H9 (cell line): ENCODE data around the gene VWA5A. TPM values are rescaled to one million over a fixed set of nuclear protein-coding genes. Genes with fewer than 3 reads are reported as not detected.

Experiments used
- DNase-seq: peaks from one replicate; pipeline ENCODE4 v3.0.0-alpha.2; 2017
- H2AFZ ChIP-seq: one replicate; pipeline ENCODE4 v1.6.1; 2013; ENCODE audit warnings: mild to moderate bottlenecking, low read length, control low read depth, moderate library complexity
- H2AK5ac ChIP-seq: 2 replicates; pipeline ENCODE4 v1.6.1; 2013; ENCODE audit warnings: low read length, control low read depth, mixed read lengths; ENCODE audit not compliant: insufficient read length
- H2BK120ac ChIP-seq: one replicate; pipeline ENCODE4 v1.6.1; 2013; ENCODE audit warnings: low read depth, mild to moderate bottlenecking, low read length, control low read depth, inconsistent platforms; ENCODE audit not compliant: poor library complexity, severe bottlenecking
- H2BK12ac ChIP-seq: 2 replicates; pipeline ENCODE4 v1.6.1; 2013; ENCODE audit warnings: low read length, control low read depth, mixed read lengths, low read depth; ENCODE audit not compliant: insufficient read length
- H2BK15ac ChIP-seq: 2 replicates; pipeline ENCODE4 v1.6.1; 2013; ENCODE audit warnings: low read depth, low read length, control low read depth
- H2BK20ac ChIP-seq: one replicate; pipeline ENCODE4 v1.6.1; 2013; ENCODE audit warnings: low read depth, mild to moderate bottlenecking, low read length, control low read depth, inconsistent platforms; ENCODE audit not compliant: poor library complexity, severe bottlenecking
- H2BK5ac ChIP-seq: 2 replicates; pipeline ENCODE4 v1.6.1; 2013; ENCODE audit warnings: low read length, control low read depth, mixed read lengths; ENCODE audit not compliant: insufficient read length
- H3K14ac ChIP-seq: 2 replicates; pipeline ENCODE4 v1.6.1; 2013; ENCODE audit warnings: low read length, control low read depth; ENCODE audit not compliant: insufficient read depth
- H3K18ac ChIP-seq: 2 replicates; pipeline ENCODE4 v1.6.1; 2013; ENCODE audit warnings: low read depth, mild to moderate bottlenecking, mixed read lengths, low read length, control low read depth; ENCODE audit not compliant: insufficient read length
- H3K23ac ChIP-seq: 2 replicates; pipeline ENCODE4 v1.6.1; 2013; ENCODE audit warnings: low read length, control low read depth, mixed read lengths, low read depth; ENCODE audit not compliant: insufficient read length
- H3K23me2 ChIP-seq: 2 replicates; pipeline ENCODE4 v1.6.1; 2013; ENCODE audit warnings: low read depth, mild to moderate bottlenecking, mixed read lengths, low read length, control low read depth; ENCODE audit not compliant: insufficient read length, poor library complexity, severe bottlenecking
- H3K27ac ChIP-seq: 2 replicates; pipeline ENCODE4 v1.5.1; 2013; ENCODE audit warnings: low read length, control low read depth, mixed read lengths, low read depth; ENCODE audit not compliant: insufficient read length
- H3K27me3 ChIP-seq: 2 replicates; pipeline ENCODE4 v1.6.1; 2013; ENCODE audit warnings: low read length, control low read depth, inconsistent platforms; ENCODE audit not compliant: insufficient read depth
- H3K4ac ChIP-seq: 2 replicates; pipeline ENCODE4 v1.6.1; 2013; ENCODE audit warnings: low read depth, mild to moderate bottlenecking, control low read depth, inconsistent platforms, low read length, moderate library complexity
- H3K4me1 ChIP-seq: 2 replicates; pipeline ENCODE4 v1.6.1; 2013; ENCODE audit warnings: low read length, control low read depth, inconsistent platforms; ENCODE audit not compliant: insufficient read depth
- H3K4me2 ChIP-seq: 2 replicates; pipeline ENCODE4 v1.6.1; 2013; ENCODE audit warnings: low read length, control low read depth, mixed read lengths; ENCODE audit not compliant: insufficient read length, insufficient read depth
- H3K56ac ChIP-seq: 2 replicates; pipeline ENCODE4 v1.6.1; 2013; ENCODE audit warnings: low read depth, mild to moderate bottlenecking, mixed read lengths, low read length, control low read depth; ENCODE audit not compliant: insufficient read length
- H3K79me1 ChIP-seq: 2 replicates; pipeline ENCODE4 v1.6.1; 2013; ENCODE audit warnings: low read depth, mild to moderate bottlenecking, moderate library complexity, low read length, control low read depth, inconsistent platforms; ENCODE audit not compliant: insufficient read depth, poor library complexity, severe bottlenecking
- H3K79me2 ChIP-seq: 2 replicates; pipeline ENCODE4 v1.6.1; 2013; ENCODE audit warnings: low read length, control low read depth, inconsistent platforms; ENCODE audit not compliant: insufficient read depth
- H3K9ac ChIP-seq: 2 replicates; pipeline ENCODE4 v1.6.1; 2013; ENCODE audit warnings: low read length, control low read depth, mixed read lengths; ENCODE audit not compliant: insufficient read length; ENCODE audit errors: extremely low read depth
- H3K9me3 ChIP-seq: one replicate; pipeline ENCODE4 v1.6.1; 2013; ENCODE audit warnings: low read depth, low read length, inconsistent platforms; ENCODE audit not compliant: control insufficient read depth
- H3T11ph ChIP-seq: one replicate; pipeline ENCODE4 v1.6.1; 2013; ENCODE audit warnings: mild to moderate bottlenecking, low read length, control low read depth, inconsistent platforms
- H4K20me1 ChIP-seq: one replicate; pipeline ENCODE4 v1.6.1; 2013; ENCODE audit not compliant: control insufficient read depth, insufficient read length, insufficient read depth
- H4K5ac ChIP-seq: 2 replicates; pipeline ENCODE4 v1.6.1; 2013; ENCODE audit warnings: low read depth, mild to moderate bottlenecking, mixed read lengths, low read length, control low read depth; ENCODE audit not compliant: insufficient read length
- H4K8ac ChIP-seq: replicated peaks from 2 replicates; pipeline ENCODE4 v1.6.1; 2013; ENCODE audit warnings: low read length, control low read depth, mixed read lengths, low read depth; ENCODE audit not compliant: insufficient read length
- H4K91ac ChIP-seq: 2 replicates; pipeline ENCODE4 v1.6.1; 2013; ENCODE audit warnings: low read depth, mild to moderate bottlenecking, moderate library complexity, mixed read lengths, low read length, control low read depth; ENCODE audit not compliant: insufficient read length
- H3K27ac Mint-ChIP-seq, 3 experiments: 2 replicates in 2 of 3; 3 replicates in 1 of 3; pipeline ENCODE4 v1.8.0; 2020 to 2021; ENCODE audit warnings: mixed read lengths in 3 of 3, mild to moderate bottlenecking in 1 of 3, moderate library complexity in 1 of 3
- H3K27me3 Mint-ChIP-seq: 2 replicates; pipeline ENCODE4 v1.8.0; 2021; ENCODE audit warnings: low read depth, mild to moderate bottlenecking, moderate library complexity, mixed read lengths
- H3K36me3 Mint-ChIP-seq, 3 experiments: 2 replicates in 2 of 3; 3 replicates in 1 of 3; pipeline ENCODE4 v1.8.0; 2020 to 2021; ENCODE audit warnings: low read depth in 3 of 3, mixed read lengths in 3 of 3; ENCODE audit not compliant: insufficient read depth in 1 of 3
- H3K4me1 Mint-ChIP-seq, 2 experiments: 2 replicates each; pipeline ENCODE4 v1.8.0; 2020; ENCODE audit warnings: mixed read lengths in 2 of 2
- H3K4me3 Mint-ChIP-seq, 2 experiments: 2 replicates in 1 of 2; 3 replicates in 1 of 2; pipeline ENCODE4 v1.8.0; 2020 to 2021; ENCODE audit warnings: mild to moderate bottlenecking in 2 of 2, mixed read lengths in 2 of 2, moderate library complexity in 1 of 2
- H3K9me3 Mint-ChIP-seq, 2 experiments: 2 replicates in 1 of 2; 3 replicates in 1 of 2; pipeline ENCODE4 v1.8.0; 2020; ENCODE audit warnings: mild to moderate bottlenecking in 2 of 2, mixed read lengths in 2 of 2, moderate library complexity in 1 of 2
- CTCF ChIP-seq: fragments of 200-600 bp; sonication (generic); conservative IDR thresholded peaks from 3 replicates; pipeline ENCODE4 v1.8.0; 2021; ENCODE audit warnings: antibody characterized with exemption, mild to moderate bottlenecking
- WGBS: extraction: QIAGEN DNeasy Blood & Tissue Kit; methylation state at CpG from one replicate; pipeline ENCODE4 v1.1.7; 2013; ENCODE audit warnings: missing lambda C conversion rate, low lambda C conversion rate, mixed read lengths; ENCODE audit not compliant: insufficient read length; ENCODE audit errors: extremely low coverage; 5-methylcytosine and 5-hydroxymethylcytosine counted together
- total RNA-seq: library from RNA; stranded (reverse); gene quantifications from 2 replicates; pipeline ENCODE4 v1.2.1, GENCODE V29; 2021

VWA5A gene
- total RNA-seq, 1 experiment from 2014 or later = 15.6 TPM

DNA sequence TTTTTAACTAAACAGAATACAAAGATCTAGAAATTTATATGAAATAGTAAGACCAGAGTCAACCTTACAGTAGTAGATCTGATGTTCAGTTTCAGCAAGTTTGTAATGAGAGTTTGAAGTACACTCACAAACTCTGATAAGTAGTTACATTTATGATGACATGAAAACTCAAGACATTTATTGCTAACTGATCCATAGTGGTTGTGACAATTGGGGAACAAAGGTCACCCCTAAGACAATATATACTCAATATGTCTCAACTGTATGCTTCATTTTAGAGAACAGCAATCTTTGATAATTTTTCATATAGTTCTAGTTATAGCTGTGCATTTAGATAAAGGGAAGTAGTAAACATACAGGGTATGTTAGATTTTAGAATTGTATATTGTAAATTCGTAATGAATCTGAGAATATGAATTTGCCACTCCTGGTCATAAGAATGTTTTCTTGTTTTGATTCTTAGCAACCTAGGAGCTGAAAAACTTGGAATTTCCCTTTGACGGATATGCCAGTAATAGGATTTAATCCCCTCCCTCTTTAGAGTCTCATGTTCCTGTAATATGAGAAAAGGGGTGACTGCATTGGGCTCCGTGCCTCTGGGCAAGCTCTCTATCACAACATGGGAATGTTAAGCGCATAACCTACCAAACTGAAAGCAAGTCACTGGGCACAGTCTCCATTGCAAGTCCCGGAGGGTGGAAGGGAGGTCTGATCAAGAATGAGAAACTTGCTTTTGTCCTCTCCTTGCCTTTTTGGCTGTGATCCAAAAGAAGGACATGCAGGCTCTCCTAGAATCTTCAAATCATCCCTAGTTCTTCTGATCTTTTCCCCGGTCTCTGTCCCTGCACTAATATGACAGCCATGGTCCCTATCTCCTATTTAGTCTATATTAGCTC, 79.3 kb downstream of the VWA5A start:
- no peak for TF ChIP-seq CTCF
- H3K9ac ChIP-seq = no peak overlapping the region
- no peak overlapping the region for H2BK20ac ChIP-seq
- Mint-ChIP-seq H3K4me1 (peaks cover 27 to 32% of the 10 kb centered on the region in 2 experiments), H3K4me3 (no peak overlapping the region), H3K9me3 (peaks cover 0 to 2% of the 10 kb centered on the region in 2 experiments; a peak in 2 of 5 replicates), H3K36me3 (peaks cover 0 to 2% (median 0%) of the 10 kb centered on the region in 3 experiments; a peak in 1 of 7 replicates), H3K27ac (no peak overlapping the region), H3K27me3 (peaks cover 33% of the 10 kb centered on the region)
- no peak overlapping the region for H4K8ac ChIP-seq
- H3K79me1 ChIP-seq = no peaks in the 10 kb centered on the region
- H3K4ac ChIP-seq = no peak overlapping the region
- no peak overlapping the region for H4K91ac ChIP-seq
- H4K20me1 ChIP-seq = no peaks in the 10 kb centered on the region
- H3T11ph ChIP-seq = no peak overlapping the region
- no peak overlapping the region for H4K5ac ChIP-seq
- no peak overlapping the region for H2BK5ac ChIP-seq
- H3K27me3 ChIP-seq = peaks cover 16% of the 10 kb centered on the region; the same call in 1 of the 2 replicates
- H3K79me2 ChIP-seq = no peaks in the 10 kb centered on the region
- no peaks in the 10 kb centered on the region for H3K23me2 ChIP-seq
- no peak overlapping the region for H2BK120ac ChIP-seq
- H2BK15ac ChIP-seq = no peak overlapping the region
- H3K4me2 ChIP-seq = no peak overlapping the region
- no peaks in the 10 kb centered on the region for H3K9me3 ChIP-seq
- H3K14ac ChIP-seq = no peak overlapping the region
- H3K4me1 ChIP-seq = peaks cover 3% of the 10 kb centered on the region
- H2AK5ac ChIP-seq = no peak overlapping the region
- WGBS = 100% methylated on average over 1 of the region's 6 CpGs
- no peak overlapping the region for H3K18ac ChIP-seq
- DNase-seq = no peak
- H2BK12ac ChIP-seq = no peak overlapping the region
- H3K27ac ChIP-seq = no peak overlapping the region
- H3K56ac ChIP-seq = no peak overlapping the region
- peak overlapping the region; percentile 65 for H2AFZ ChIP-seq
- no peak overlapping the region for H3K23ac ChIP-seq
